ENCODE results near the gene CSF1. TPM values are rescaled to one million over a fixed set of nuclear protein-coding genes. Genes with fewer than 3 reads are reported as not detected.

Gene CSF1
- polyA plus RNA-seq, 3 donors: 0.11 to 0.69 (median 0.38) TPM

GRCh38 chr1:109912214-109912861 is 1.7 kb downstream of the CSF1 start:
- peaks cover 0 to 9% (median 4%) of the 10 kb centered on the region in 7 donors for H3K9me3 Mint-ChIP-seq
- intact Hi-C loops (cut with micrococcal nuclease): loop anchor here in 1 of 2 donors (10.0 kb wide), 2 partner anchors 48 to 72 kb away; partner anchors contain the start of gene AHCYL1
- peaks cover 5 to 19% of the 10 kb centered on the region in 2 donors for H3K36me3 Mint-ChIP-seq
- H3K27me3 ChIP-seq (ENCODE audit: control insufficient read depth in 2 of 2, insufficient read depth in 2 of 2, low read length in 2 of 2): peaks cover 28 to 57% of the 10 kb centered on the region in 2 donors
- peak overlapping the region; percentile 72 to 79 for H3K4me3 Mint-ChIP-seq
- no peaks in the 10 kb centered on the region for H3K36me3 ChIP-seq (replicated peaks in 1 of 2; ENCODE audit: control insufficient read depth in 1 of 2, insufficient read depth in 2 of 2, low read length in 2 of 2)
- H3K27me3 Mint-ChIP-seq (ENCODE audit: low read depth in 3 of 3): peaks cover 51 to 61% (median 53%) of the 10 kb centered on the region in 3 donors
- H3K4me1 ChIP-seq (ENCODE audit: control insufficient read depth in 1 of 2, insufficient read depth in 2 of 2, low read length in 2 of 2): peaks cover 11 to 13% of the 10 kb centered on the region in 2 donors
- no peak overlapping the region for H3K9ac ChIP-seq (ENCODE audit: insufficient read depth, low read length, poor library complexity, severe bottlenecking)
- H3K79me2 ChIP-seq (ENCODE audit: insufficient read depth, low read length): no peaks in the 10 kb centered on the region
- no peaks in the 10 kb centered on the region for H3K9me3 ChIP-seq (replicated peaks in 1 of 2; ENCODE audit: control insufficient read depth in 1 of 2, insufficient read depth in 1 of 2, low read length in 2 of 2)
- H4K20me1 ChIP-seq (ENCODE audit: insufficient read depth, low read length): no peaks in the 10 kb centered on the region
- H3K27ac Mint-ChIP-seq: peak overlapping the region in 3 of 7 donors; percentile 6 to 20 (median 11)
- no peak overlapping the region for H3K4me3 ChIP-seq (replicated peaks in 1 of 3; ENCODE audit: low read depth in 2 of 3, low read length in 3 of 3)
- peaks cover 15% of the 10 kb centered on the region for H3K4me1 Mint-ChIP-seq
- no peak overlapping the region for H3K4me2 ChIP-seq (replicated peaks; ENCODE audit: extremely low read depth, low read length, poor library complexity, severe bottlenecking)
- no peak overlapping the region for H2AFZ ChIP-seq (ENCODE audit: insufficient read depth, low read depth, low read length, poor library complexity, severe bottlenecking)
- no peak overlapping the region for H3K27ac ChIP-seq (ENCODE audit: low read depth in 1 of 2, low read length in 2 of 2)
- 51% methylated on average over 4 of the region's 4 CpGs for WGBS (ENCODE audit: insufficient coverage)
- TF ChIP-seq CTCF (IDR thresholded peaks at IDR 0.05): no peak
- no peak for DNase-seq

- H3K27me3 Mint-ChIP-seq (ENCODE audit: low read depth in 3 of 3): peaks cover 47 to 55% (median 50%) of the 10 kb centered on the region in 3 donors
- WGBS (ENCODE audit: insufficient coverage): no CpG with 5 or more reads among the region's 1 CpG
- Histone ChIP-seq H3K4me2 (replicated peaks; ENCODE audit: extremely low read depth, low read length, poor library complexity, severe bottlenecking) (no peak overlapping the region), H3K4me3 (replicated peaks in 1 of 3; ENCODE audit: low read depth in 2 of 3, low read length in 3 of 3) (no peak overlapping the region), H2AFZ (ENCODE audit: insufficient read depth, low read depth, low read length, poor library complexity, severe bottlenecking) (no peak overlapping the region), H3K27ac (ENCODE audit: low read depth in 1 of 2, low read length in 2 of 2) (no peak overlapping the region), H3K9ac (ENCODE audit: insufficient read depth, low read length, poor library complexity, severe bottlenecking) (no peak overlapping the region), H3K79me2 (ENCODE audit: insufficient read depth, low read length) (no peaks in the 10 kb centered on the region), H3K4me1 (ENCODE audit: control insufficient read depth in 1 of 2, insufficient read depth in 2 of 2, low read length in 2 of 2) (peaks cover 11 to 13% of the 10 kb centered on the region in 2 donors), H4K20me1 (ENCODE audit: insufficient read depth, low read length) (no peaks in the 10 kb centered on the region), H3K9me3 (replicated peaks in 1 of 2; ENCODE audit: control insufficient read depth in 1 of 2, insufficient read depth in 1 of 2, low read length in 2 of 2) (no peaks in the 10 kb centered on the region), H3K27me3 (ENCODE audit: control insufficient read depth in 2 of 2, insufficient read depth in 2 of 2, low read length in 2 of 2) (peaks cover 24 to 52% of the 10 kb centered on the region in 2 donors), H3K36me3 (replicated peaks in 1 of 2; ENCODE audit: control insufficient read depth in 1 of 2, insufficient read depth in 2 of 2, low read length in 2 of 2) (no peaks in the 10 kb centered on the region)
- intact Hi-C loops (cut with micrococcal nuclease): loop anchor here in 1 of 2 donors (10.0 kb wide), 2 partner anchors 48 to 72 kb away; partner anchors contain the start of gene AHCYL1
- peak overlapping the region in 1 of 2 donors; percentile 72 for H3K4me3 Mint-ChIP-seq
- DNase-seq: no peak
- H3K4me1 Mint-ChIP-seq: peaks cover 15% of the 10 kb centered on the region
- H3K36me3 Mint-ChIP-seq: peaks cover 5 to 19% of the 10 kb centered on the region in 2 donors
- TF ChIP-seq CTCF (IDR thresholded peaks at IDR 0.05): no peak
- H3K27ac Mint-ChIP-seq: peak overlapping the region in 2 of 7 donors; percentile 6 to 37
- peaks cover 0 to 9% (median 4%) of the 10 kb centered on the region in 7 donors for H3K9me3 Mint-ChIP-seq
Measured at GRCh38 chr1:109912873-109913272, 2.2 kb downstream of the CSF1 start.

All from CD14-positive monocyte (primary cell).